ENCODE measurements around the gene HIBCH. TPM values are rescaled to one million over a fixed set of nuclear protein-coding genes. Genes with fewer than 3 reads are reported as not detected.
A peak's percentile ranks its signal among the peaks of the same experiment; 100 is the strongest.
"Not testable (repeated sequence)": the region's sequence is repeated elsewhere in the genome, so short reads cannot be mapped to it uniquely, and the experiment has no call there.

Gene HIBCH
- total RNA-seq, 1 donor = 14.5 TPM

GRCh38 chr2:190159453-190159852, 160.2 kb downstream of the HIBCH start:
- peaks cover 27% of the 10 kb centered on the region for H3K4me1 ChIP-seq (ENCODE audit: insufficient read depth, low read length)
- no peaks in the 10 kb centered on the region for H3K27me3 ChIP-seq (ENCODE audit: insufficient read depth, low read length)
- peak overlapping the region; percentile 71 for H3K4me2 ChIP-seq (ENCODE audit: insufficient read depth, low read length)
- peak; percentile 70 for DNase-seq (ENCODE audit: insufficient read length, low spot score, missing footprints)
- no peaks in the 10 kb centered on the region for H4K20me1 ChIP-seq (ENCODE audit: insufficient read depth, low read length)
- no peaks in the 10 kb centered on the region for H3K79me2 ChIP-seq (ENCODE audit: insufficient read depth, low read length)
- H3K27ac ChIP-seq (ENCODE audit: low read depth, low read length) = peak overlapping the region; percentile 66
- TF ChIP-seq, protein P1, sequence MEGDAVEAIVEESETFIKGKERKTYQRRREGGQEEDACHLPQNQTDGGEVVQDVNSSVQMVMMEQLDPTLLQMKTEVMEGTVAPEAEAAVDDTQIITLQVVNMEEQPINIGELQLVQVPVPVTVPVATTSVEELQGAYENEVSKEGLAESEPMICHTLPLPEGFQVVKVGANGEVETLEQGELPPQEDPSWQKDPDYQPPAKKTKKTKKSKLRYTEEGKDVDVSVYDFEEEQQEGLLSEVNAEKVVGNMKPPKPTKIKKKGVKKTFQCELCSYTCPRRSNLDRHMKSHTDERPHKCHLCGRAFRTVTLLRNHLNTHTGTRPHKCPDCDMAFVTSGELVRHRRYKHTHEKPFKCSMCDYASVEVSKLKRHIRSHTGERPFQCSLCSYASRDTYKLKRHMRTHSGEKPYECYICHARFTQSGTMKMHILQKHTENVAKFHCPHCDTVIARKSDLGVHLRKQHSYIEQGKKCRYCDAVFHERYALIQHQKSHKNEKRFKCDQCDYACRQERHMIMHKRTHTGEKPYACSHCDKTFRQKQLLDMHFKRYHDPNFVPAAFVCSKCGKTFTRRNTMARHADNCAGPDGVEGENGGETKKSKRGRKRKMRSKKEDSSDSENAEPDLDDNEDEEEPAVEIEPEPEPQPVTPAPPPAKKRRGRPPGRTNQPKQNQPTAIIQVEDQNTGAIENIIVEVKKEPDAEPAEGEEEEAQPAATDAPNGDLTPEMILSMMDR (IDR thresholded peaks at IDR 0.05; ENCODE audit: extremely low read depth, low read depth, low read length) = no peak
- no peaks in the 10 kb centered on the region for H3K9me3 ChIP-seq (ENCODE audit: low read depth, low read length)
- no peak overlapping the region for H3K4me3 ChIP-seq (ENCODE audit: insufficient read depth, low read length)
- peak overlapping the region; percentile 32 for H2AFZ ChIP-seq (ENCODE audit: low read length)
- no peaks in the 10 kb centered on the region for H3K36me3 ChIP-seq (ENCODE audit: insufficient read depth, low read length)

DNA sequence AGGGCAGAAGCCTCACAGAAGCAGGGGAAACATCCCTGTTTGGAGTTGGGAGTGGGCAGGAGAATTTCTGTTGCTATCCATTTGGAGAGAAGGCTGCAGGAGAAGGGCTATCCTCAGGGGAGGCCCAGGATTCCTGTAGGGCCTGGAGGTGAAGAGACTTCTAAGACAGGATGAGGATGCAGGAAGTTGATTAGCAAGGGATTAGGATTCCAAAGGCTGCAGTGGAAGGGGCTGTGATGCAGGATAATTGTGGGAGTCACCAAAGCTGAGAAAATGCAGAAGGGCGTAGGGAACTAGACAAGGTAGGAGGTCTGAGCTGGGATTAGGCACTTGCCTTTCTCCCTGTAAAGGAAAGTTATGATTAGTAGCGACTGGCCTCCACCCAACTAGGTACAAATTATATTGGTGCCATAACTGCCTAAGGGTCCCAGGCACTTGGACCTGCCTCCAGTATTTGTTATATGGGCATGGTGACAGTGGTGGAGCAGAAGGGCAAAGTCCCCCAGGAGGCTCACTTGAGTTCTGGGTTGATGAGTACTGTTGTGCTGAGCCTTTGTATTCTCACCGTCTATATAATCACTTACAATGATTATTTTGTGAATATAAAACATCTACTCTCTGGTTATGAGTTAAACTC, 160.7 kb downstream of the HIBCH start:
- Histone ChIP-seq H3K27me3 (ENCODE audit: insufficient read depth, low read length) (no peaks in the 10 kb centered on the region), H3K9me3 (ENCODE audit: low read depth, low read length) (no peaks in the 10 kb centered on the region), H3K27ac (ENCODE audit: low read depth, low read length) (peak overlapping the region; percentile 66), H3K4me3 (ENCODE audit: insufficient read depth, low read length) (no peak overlapping the region), H4K20me1 (ENCODE audit: insufficient read depth, low read length) (no peaks in the 10 kb centered on the region), H2AFZ (ENCODE audit: low read length) (peak overlapping the region; percentile 32), H3K4me2 (ENCODE audit: insufficient read depth, low read length) (peak overlapping the region; percentile 71), H3K36me3 (ENCODE audit: insufficient read depth, low read length) (no peaks in the 10 kb centered on the region), H3K79me2 (ENCODE audit: insufficient read depth, low read length) (no peaks in the 10 kb centered on the region), H3K4me1 (ENCODE audit: insufficient read depth, low read length) (peaks cover 27% of the 10 kb centered on the region)
- TF ChIP-seq, protein P1 (IDR thresholded peaks at IDR 0.05; ENCODE audit: extremely low read depth, low read depth, low read length) = no peak
- no peak for DNase-seq (ENCODE audit: insufficient read length, low spot score, missing footprints)

- H3K27ac ChIP-seq (ENCODE audit: low read depth, low read length); H3K27me3 ChIP-seq (ENCODE audit: insufficient read depth, low read length); H4K20me1 ChIP-seq (ENCODE audit: insufficient read depth, low read length); H3K4me2 ChIP-seq (ENCODE audit: insufficient read depth, low read length); H3K36me3 ChIP-seq (ENCODE audit: insufficient read depth, low read length); H2AFZ ChIP-seq (ENCODE audit: low read length); DNase-seq (ENCODE audit: insufficient read length, low spot score, missing footprints); H3K4me3 ChIP-seq (ENCODE audit: insufficient read depth, low read length); H3K9me3 ChIP-seq (ENCODE audit: low read depth, low read length); H3K79me2 ChIP-seq (ENCODE audit: insufficient read depth, low read length): not testable (repeated sequence)
- H3K4me1 ChIP-seq (ENCODE audit: insufficient read depth, low read length) = peaks cover 27% of the 10 kb centered on the region
These were observed 161.8 kb downstream of the HIBCH start for GRCh38 chr2:190157613-190158528.

DNA sequence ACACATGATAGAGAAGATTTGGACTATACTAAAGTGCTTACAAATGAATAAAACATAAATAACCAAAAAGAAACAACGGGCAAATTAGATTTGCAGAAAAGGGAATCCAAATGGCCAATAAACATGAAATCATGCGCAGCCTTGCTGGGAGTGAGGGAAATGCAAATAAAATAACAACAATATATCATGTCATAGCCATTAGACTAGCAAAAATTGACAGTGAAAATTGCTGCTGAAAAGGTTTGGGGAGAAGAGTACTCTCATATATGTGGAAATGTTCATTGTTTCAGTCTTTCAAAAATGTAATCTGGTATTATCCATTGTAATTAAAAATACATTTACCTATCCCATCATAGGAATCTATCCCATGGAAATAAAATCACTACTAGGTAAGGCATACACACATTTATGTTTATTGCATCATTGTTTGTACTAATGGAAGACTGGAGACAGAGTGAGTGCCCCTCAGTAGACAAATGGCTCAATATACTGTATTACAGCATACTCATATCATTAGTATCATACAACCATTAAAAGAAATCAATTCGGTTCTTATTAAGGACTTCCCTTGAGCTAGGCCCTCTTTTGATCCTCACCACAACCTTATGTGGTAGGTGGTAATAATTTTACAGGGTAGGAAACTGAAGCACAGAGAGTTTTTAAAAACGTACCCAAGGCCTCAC, 163.0 kb downstream of the HIBCH start:
- Histone ChIP-seq H3K27ac (ENCODE audit: low read depth, low read length) (no peak overlapping the region), H3K36me3 (ENCODE audit: insufficient read depth, low read length) (no peaks in the 10 kb centered on the region), H3K4me1 (ENCODE audit: insufficient read depth, low read length) (peaks cover 25% of the 10 kb centered on the region), H3K27me3 (ENCODE audit: insufficient read depth, low read length) (no peaks in the 10 kb centered on the region), H2AFZ (ENCODE audit: low read length) (no peak overlapping the region), H3K4me2 (ENCODE audit: insufficient read depth, low read length) (no peak overlapping the region), H3K79me2 (ENCODE audit: insufficient read depth, low read length) (no peaks in the 10 kb centered on the region), H4K20me1 (ENCODE audit: insufficient read depth, low read length) (no peaks in the 10 kb centered on the region), H3K9me3 (ENCODE audit: low read depth, low read length) (no peaks in the 10 kb centered on the region), H3K4me3 (ENCODE audit: insufficient read depth, low read length) (no peak overlapping the region)
- TF ChIP-seq, protein P1 (IDR thresholded peaks at IDR 0.05; ENCODE audit: extremely low read depth, low read depth, low read length) = no peak
- DNase-seq (ENCODE audit: insufficient read length, low spot score, missing footprints) = peak; percentile 8

Other genes with a start within 250 kb of the HIBCH start
- gene INPP1, start 23.8 kb upstream of the HIBCH start, total RNA-seq = 11.6 and 15.0 TPM in 2 replicates
- gene MFSD6, start 88.5 kb upstream of the HIBCH start, total RNA-seq = 11.2 and 13.6 TPM in 2 replicates
- 3.8 and 4.7 TPM in 2 replicates for gene NEMP2, start 214.9 kb upstream of the HIBCH start, total RNA-seq

All from osteoblast (primary cell).